HG03354 (cell line): ENCODE data around the gene KCNH3.
"Not testable (repeated sequence)": the region's sequence is repeated elsewhere in the genome, so short reads cannot be mapped to it uniquely, and the experiment has no call there.

Source experiments
- ATAC-seq: cut with Tn5 transposase; IDR thresholded peaks from one replicate; pipeline ENCODE4 v1.9.1; 2021; ENCODE audit warnings: mild to moderate bottlenecking; ENCODE audit not compliant: unreplicated experiment, poor library complexity, severe bottlenecking

Gene KCNH3

GRCh38 chr12:49525942-49526341, 12.9 kb upstream of the KCNH3 start:
- ATAC-seq, result no peak

- ATAC-seq, result no peak
These were observed 11.3 kb upstream of the KCNH3 start for GRCh38 chr12:49527361-49528130.

- ATAC-seq, result no peak
These were observed 9.4 kb upstream of the KCNH3 start for GRCh38 chr12:49529414-49529813.

GRCh38 chr12:49531745-49532144, 7.1 kb upstream of the KCNH3 start:
- no peak for ATAC-seq

- no peak for ATAC-seq
These were observed 5.5 kb upstream of the KCNH3 start for GRCh38 chr12:49533331-49533730.

- not testable (repeated sequence) for ATAC-seq
These were observed 4.7 kb upstream of the KCNH3 start for GRCh38 chr12:49534122-49534521.

- ATAC-seq, result no peak
These were observed 4.0 kb upstream of the KCNH3 start for GRCh38 chr12:49534731-49535278.

GRCh38 chr12:49535921-49536525, 2.8 kb upstream of the KCNH3 start:
- ATAC-seq, result no peak

GRCh38 chr12:49536526-49537071, 2.2 kb upstream of the KCNH3 start:
- no peak for ATAC-seq

GRCh38 chr12:49537231-49537751, 1.5 kb upstream of the KCNH3 start:
- no peak for ATAC-seq

- ATAC-seq, result no peak
These were observed 899 bp upstream of the KCNH3 start for GRCh38 chr12:49537752-49538509.

GRCh38 chr12:49539406-49540228, 787 bp downstream of the KCNH3 start:
- no peak for ATAC-seq

- no peak for ATAC-seq
These were observed 1.7 kb downstream of the KCNH3 start for GRCh38 chr12:49540229-49541139.

GRCh38 chr12:49541140-49541861, 2.5 kb downstream of the KCNH3 start:
- no peak for ATAC-seq

- no peak for ATAC-seq
These were observed 3.2 kb downstream of the KCNH3 start for GRCh38 chr12:49541911-49542505.

- no peak for ATAC-seq
These were observed 3.8 kb downstream of the KCNH3 start for GRCh38 chr12:49542592-49543160.
